PC-3 (cell line): ENCODE data around the gene CPSF3. TPM values are rescaled to one million over a fixed set of nuclear protein-coding genes. Genes with fewer than 3 reads are reported as not detected.

Source experiments
- ATAC-seq: fragments of 200-7000 bp; cut with Tn5 transposase; 2 replicates; pipeline ENCODE4 v1.9.1; 2020; ENCODE audit warnings: mild to moderate bottlenecking, moderate library complexity
- BruUV-seq: library from RNA; stranded (reverse); fragments of 400-500 nt; replicated peaks from 2 replicates; lab custom pipeline; 2021; lab: Mats Ljungman, UMichigan
- CTCF ChIA-PET: fragments of 300-600 bp; sonication (Branson Sonifier 250); formaldehyde crosslinking; loops from one replicate; lab custom pipeline; 2022; ENCODE audit warnings: antibody characterized with exemption; lab: Charles Lee
- POLR2A ChIA-PET: fragments of 300-600 bp; sonication (Branson Sonifier 250); formaldehyde crosslinking; loops from one replicate; lab custom pipeline; 2022; ENCODE audit warnings: antibody characterized with exemption; ENCODE audit not compliant: unreplicated experiment; lab: Charles Lee
- DNase-seq: peaks from one replicate; pipeline ENCODE4 v3.0.0-alpha.2; 2015
- H2AFZ ChIP-seq: fragments of 300-600 bp; sonication (generic); 2 replicates; pipeline ENCODE4 v1.6.0; 2016; ENCODE audit warnings: antibody characterized with exemption, low read length
- H3F3A ChIP-seq: fragments of 300-600 bp; sonication (generic); one replicate; pipeline ENCODE4 v1.6.0; 2017; ENCODE audit warnings: antibody characterized with exemption, low read length, control low read depth, mild to moderate bottlenecking; ENCODE audit not compliant: unreplicated experiment
- H3K27ac ChIP-seq: fragments of 300-600 bp; sonication (generic); 2 replicates; pipeline ENCODE4 v1.5.1; 2016; ENCODE audit warnings: mild to moderate bottlenecking, low read length
- H3K27me3 ChIP-seq: fragments of 300-600 bp; sonication (generic); 2 replicates; pipeline ENCODE4 v1.6.1; 2016; ENCODE audit warnings: low read length, mixed read lengths
- H3K36me3 ChIP-seq: fragments of 300-600 bp; sonication (generic); 2 replicates; pipeline ENCODE4 v1.6.1; 2016; ENCODE audit warnings: low read depth, mixed run types, low read length, mixed read lengths
- H3K4me1 ChIP-seq: fragments of 300-600 bp; sonication (generic); 2 replicates; pipeline ENCODE4 v1.5.1; 2016; ENCODE audit warnings: low read length; ENCODE audit not compliant: insufficient read depth
- H3K4me2 ChIP-seq: fragments of 300-600 bp; sonication (generic); 2 replicates; pipeline ENCODE4 v1.6.0; 2016; ENCODE audit warnings: low read length
- H3K4me3 ChIP-seq: fragments of 300-600 bp; sonication (generic); 2 replicates; pipeline ENCODE4 v1.5.1; 2016; ENCODE audit warnings: mild to moderate bottlenecking, low read length, mixed read lengths
- H3K79me2 ChIP-seq: fragments of 300-600 bp; sonication (generic); 2 replicates; pipeline ENCODE4 v1.6.1; 2017; ENCODE audit warnings: low read length, mixed read lengths
- H3K9ac ChIP-seq: fragments of 300-600 bp; sonication (generic); 2 replicates; pipeline ENCODE4 v1.6.0; 2016; ENCODE audit warnings: mild to moderate bottlenecking, low read length
- H3K9me2 ChIP-seq: fragments of 300-600 bp; sonication (generic); replicated peaks from 2 replicates; pipeline ENCODE4 v1.6.1; 2016; ENCODE audit warnings: mixed run types, low read length, mixed read lengths
- H3K9me3 ChIP-seq: fragments of 300-600 bp; sonication (generic); 2 replicates; pipeline ENCODE4 v1.6.1; 2016; ENCODE audit warnings: low read length, mixed read lengths
- H4K20me1 ChIP-seq: fragments of 300-600 bp; sonication (generic); 2 replicates; pipeline ENCODE4 v1.6.1; 2016; ENCODE audit warnings: low read length, mixed read lengths
- EZH2 ChIP-seq: fragments of 300-600 bp; sonication (generic); IDR thresholded peaks from one replicate; pipeline ENCODE4 v1.6.1; 2017; ENCODE audit warnings: antibody characterized with exemption, mild to moderate bottlenecking, low read length; ENCODE audit not compliant: unreplicated experiment
- EZH2phosphoT487 ChIP-seq: fragments of 300-600 bp; sonication (generic); IDR thresholded peaks from 2 replicates; pipeline ENCODE4 v1.6.1; 2018; ENCODE audit warnings: mild to moderate bottlenecking, antibody characterized with exemption, low read length, borderline replicate concordance
- intact Hi-C: fragments of 100-400 bp; cut with micrococcal nuclease; formaldehyde crosslinking; loops from 2 replicates; pipeline ENCODE4 v1.9.0; 2023
- total RNA-seq: library from RNA; depleted of rRNA; stranded (reverse); fragments of >200 nt; gene quantifications from 2 replicates; pipeline ENCODE4 v1.2.3, GENCODE V29; 2014
- TF ChIP-seq, protein P1 (sequence below): fragments of 300-600 bp; sonication (generic); conservative IDR thresholded peaks from 2 replicates; pipeline ENCODE4 v1.5.1; 2017; ENCODE audit warnings: antibody characterized with exemption, low read depth, mild to moderate bottlenecking, low read length

Gene CPSF3
- total RNA-seq, 1 experiment from 2014 or later, result 60.1 TPM

DNA sequence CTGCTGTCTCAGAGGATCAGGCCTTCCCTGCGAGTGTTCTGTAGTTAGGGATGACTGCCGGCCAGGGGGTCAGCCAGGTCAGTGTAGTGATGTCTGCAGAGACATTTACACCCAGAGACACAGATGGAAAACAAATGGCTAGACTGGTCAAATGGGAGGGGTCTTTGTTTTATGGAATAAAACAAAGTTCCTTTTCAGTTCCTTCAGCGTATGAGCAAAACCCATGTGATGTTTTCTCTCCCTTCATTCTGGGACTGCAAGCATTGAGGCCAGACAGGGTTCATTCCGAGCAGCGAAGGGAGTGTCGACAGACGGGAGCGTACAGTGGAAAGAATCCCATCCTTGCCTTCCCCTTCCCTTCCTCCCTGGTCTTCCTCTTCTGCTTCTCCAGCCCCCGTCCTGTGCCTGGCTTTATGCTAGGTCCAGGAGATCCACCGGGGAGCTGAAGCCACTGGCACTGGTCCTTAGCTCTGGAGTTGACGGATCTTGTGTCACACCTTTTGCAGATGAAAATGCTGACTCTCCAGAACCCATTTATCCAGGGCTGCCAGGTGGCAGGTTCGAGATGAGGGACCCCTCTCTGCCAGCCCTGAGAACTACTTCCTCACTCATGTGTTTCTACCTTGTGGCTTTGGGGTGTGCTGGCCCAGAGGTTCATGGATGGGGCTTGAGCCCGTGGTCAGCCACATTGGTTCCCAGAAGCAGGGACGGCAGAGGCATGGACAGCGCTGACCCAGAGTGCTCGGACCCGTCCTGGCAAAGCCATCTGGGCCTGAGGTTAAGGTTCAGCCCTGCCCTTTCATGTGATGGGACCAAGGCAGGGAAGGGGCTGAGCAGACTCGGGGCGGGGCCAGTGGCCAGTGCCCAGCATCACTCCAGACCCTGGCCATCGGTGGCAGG is 24.3 kb upstream of the CPSF3 start:
- H3K27me3 ChIP-seq, result no peaks in the 10 kb centered on the region
- BruUV-seq, result no TSS peak
- H3K9ac ChIP-seq, result no peak overlapping the region
- H2AFZ ChIP-seq, result no peak overlapping the region
- intact Hi-C loops, result no loop called here
- H3K27ac ChIP-seq, result no peak overlapping the region
- H3K79me2 ChIP-seq, result no peaks in the 10 kb centered on the region
- ChIA-PET CTCF (no interaction called here), POLR2A (no interaction called here)
- H3K4me1 ChIP-seq, result peaks cover 7% of the 10 kb centered on the region
- ATAC-seq, result no peak
- H3K36me3 ChIP-seq, result peaks cover 28% of the 10 kb centered on the region
- H3K4me2 ChIP-seq, result no peak overlapping the region
- TF ChIP-seq, protein P1, sequence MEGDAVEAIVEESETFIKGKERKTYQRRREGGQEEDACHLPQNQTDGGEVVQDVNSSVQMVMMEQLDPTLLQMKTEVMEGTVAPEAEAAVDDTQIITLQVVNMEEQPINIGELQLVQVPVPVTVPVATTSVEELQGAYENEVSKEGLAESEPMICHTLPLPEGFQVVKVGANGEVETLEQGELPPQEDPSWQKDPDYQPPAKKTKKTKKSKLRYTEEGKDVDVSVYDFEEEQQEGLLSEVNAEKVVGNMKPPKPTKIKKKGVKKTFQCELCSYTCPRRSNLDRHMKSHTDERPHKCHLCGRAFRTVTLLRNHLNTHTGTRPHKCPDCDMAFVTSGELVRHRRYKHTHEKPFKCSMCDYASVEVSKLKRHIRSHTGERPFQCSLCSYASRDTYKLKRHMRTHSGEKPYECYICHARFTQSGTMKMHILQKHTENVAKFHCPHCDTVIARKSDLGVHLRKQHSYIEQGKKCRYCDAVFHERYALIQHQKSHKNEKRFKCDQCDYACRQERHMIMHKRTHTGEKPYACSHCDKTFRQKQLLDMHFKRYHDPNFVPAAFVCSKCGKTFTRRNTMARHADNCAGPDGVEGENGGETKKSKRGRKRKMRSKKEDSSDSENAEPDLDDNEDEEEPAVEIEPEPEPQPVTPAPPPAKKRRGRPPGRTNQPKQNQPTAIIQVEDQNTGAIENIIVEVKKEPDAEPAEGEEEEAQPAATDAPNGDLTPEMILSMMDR, result no peak
- TF ChIP-seq EZH2 (no peak), EZH2phosphoT487 (no peak)
- no peak for DNase-seq
- H3K9me2 ChIP-seq, result no peaks in the 10 kb centered on the region
- 0 out of 2 replicates have a peak, but pooled peaks cover 4% of the 10 kb centered on the region for H4K20me1 ChIP-seq
- no peak overlapping the region for H3K4me3 ChIP-seq
- H3K9me3 ChIP-seq, result no peaks in the 10 kb centered on the region
- H3F3A ChIP-seq, result no peaks in the 10 kb centered on the region

GRCh38 chr2:9400268-9401058 is 23.0 kb upstream of the CPSF3 start:
- Histone ChIP-seq H3K27ac (peak overlapping the region; percentile 52; the same call in 1 of the 2 replicates), H3K9ac (no peak overlapping the region), H2AFZ (no peak overlapping the region), H3K4me3 (no peak overlapping the region), H3K4me1 (peaks cover 7% of the 10 kb centered on the region), H3K79me2 (no peaks in the 10 kb centered on the region), H3K4me2 (no peak overlapping the region), H3K36me3 (peaks cover 22% of the 10 kb centered on the region), H3F3A (no peaks in the 10 kb centered on the region), H3K9me2 (no peaks in the 10 kb centered on the region), H3K27me3 (no peaks in the 10 kb centered on the region), H3K9me3 (no peaks in the 10 kb centered on the region), H4K20me1 (0 out of 2 replicates have a peak, but pooled peaks cover 4% of the 10 kb centered on the region)
- CTCF ChIA-PET, result no interaction called here
- no TSS peak for BruUV-seq
- TF ChIP-seq EZH2 (no peak), EZH2phosphoT487 (no peak)
- TF ChIP-seq, protein P1, result no peak
- peak; percentile 52 for DNase-seq
- intact Hi-C loops, result no loop called here
- ATAC-seq, result 0 out of 2 replicates have a peak, but pooled peaks have one; percentile 25
- POLR2A ChIA-PET, result no interaction called here
